Stimulated activated CD4-positive, alpha-beta T cell treated with anti-CD3 and anti-CD28 coated beads, Interleukin-12 subunit alpha, Interleukin-12 subunit beta, amount 100 ng/mL, for 48 hours (primary cell): ENCODE data around the gene LCOR.
A peak's percentile ranks its signal among the peaks of the same experiment; 100 is the strongest.

ENCODE experiments used
- DNase-seq, 3 donors: peaks; one replicate each; pipeline ENCODE4 v3.0.0-alpha.2; 2020; ENCODE audit warnings: low read depth in 2 of 3, low spot score in 1 of 3

The LCOR gene

GRCh38 chr10:97007417-97007816 is 175.3 kb downstream of the LCOR start:
- DNase-seq = no peak

- no peak for DNase-seq
Observed at GRCh38 chr10:97010695-97011206, 178.7 kb downstream of the LCOR start.

GRCh38 chr10:97011397-97011796 is 179.3 kb downstream of the LCOR start:
- no peak for DNase-seq

- DNase-seq = no peak
Observed at GRCh38 chr10:97012470-97012869, 180.4 kb downstream of the LCOR start.

GRCh38 chr10:97013568-97013967 is 181.5 kb downstream of the LCOR start:
- no peak for DNase-seq

GRCh38 chr10:97013983-97014382 is 181.9 kb downstream of the LCOR start:
- DNase-seq = no peak

- DNase-seq = no peak
Observed at GRCh38 chr10:97015240-97015639, 183.1 kb downstream of the LCOR start.

DNA sequence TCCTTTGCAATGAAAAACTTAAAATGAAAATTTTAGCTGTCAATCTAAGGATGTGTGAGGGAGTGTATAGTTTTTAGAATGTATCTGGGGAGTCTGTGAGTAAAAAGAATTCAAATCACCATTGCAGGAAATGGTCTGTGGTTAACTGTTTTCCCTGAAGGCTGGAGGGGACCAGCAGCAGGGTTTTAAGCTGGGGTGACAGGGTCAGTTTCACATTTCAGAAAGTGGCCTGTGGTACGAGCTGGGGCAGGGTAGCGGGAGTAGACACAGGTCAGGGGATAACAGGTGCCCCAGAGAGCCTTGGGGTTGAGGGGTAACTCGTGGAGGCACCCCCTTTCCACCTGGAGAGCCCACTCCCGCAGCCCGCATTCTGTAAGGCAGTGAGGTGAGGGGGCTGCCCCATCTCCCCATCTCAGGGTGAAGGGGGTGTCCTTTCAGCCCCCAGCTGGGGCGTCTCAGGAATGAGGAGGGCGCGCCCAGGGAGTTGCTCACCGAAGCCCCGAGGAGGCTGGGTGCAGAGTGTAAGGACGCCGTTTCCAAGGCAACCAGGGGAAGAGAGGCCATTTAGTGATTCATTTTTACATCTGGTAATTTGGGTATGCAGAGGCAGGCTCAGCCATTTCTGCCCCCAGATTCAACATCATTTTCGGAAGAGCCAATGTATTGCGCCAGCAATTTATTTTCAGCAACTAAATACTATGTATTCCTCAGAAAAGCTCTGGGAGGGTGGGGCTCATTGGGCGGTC is 184.8 kb downstream of the LCOR start:
- peak; percentile 8 to 16 (median 14) for DNase-seq

GRCh38 chr10:97017474-97017903 is 185.4 kb downstream of the LCOR start:
- DNase-seq = no peak

DNA sequence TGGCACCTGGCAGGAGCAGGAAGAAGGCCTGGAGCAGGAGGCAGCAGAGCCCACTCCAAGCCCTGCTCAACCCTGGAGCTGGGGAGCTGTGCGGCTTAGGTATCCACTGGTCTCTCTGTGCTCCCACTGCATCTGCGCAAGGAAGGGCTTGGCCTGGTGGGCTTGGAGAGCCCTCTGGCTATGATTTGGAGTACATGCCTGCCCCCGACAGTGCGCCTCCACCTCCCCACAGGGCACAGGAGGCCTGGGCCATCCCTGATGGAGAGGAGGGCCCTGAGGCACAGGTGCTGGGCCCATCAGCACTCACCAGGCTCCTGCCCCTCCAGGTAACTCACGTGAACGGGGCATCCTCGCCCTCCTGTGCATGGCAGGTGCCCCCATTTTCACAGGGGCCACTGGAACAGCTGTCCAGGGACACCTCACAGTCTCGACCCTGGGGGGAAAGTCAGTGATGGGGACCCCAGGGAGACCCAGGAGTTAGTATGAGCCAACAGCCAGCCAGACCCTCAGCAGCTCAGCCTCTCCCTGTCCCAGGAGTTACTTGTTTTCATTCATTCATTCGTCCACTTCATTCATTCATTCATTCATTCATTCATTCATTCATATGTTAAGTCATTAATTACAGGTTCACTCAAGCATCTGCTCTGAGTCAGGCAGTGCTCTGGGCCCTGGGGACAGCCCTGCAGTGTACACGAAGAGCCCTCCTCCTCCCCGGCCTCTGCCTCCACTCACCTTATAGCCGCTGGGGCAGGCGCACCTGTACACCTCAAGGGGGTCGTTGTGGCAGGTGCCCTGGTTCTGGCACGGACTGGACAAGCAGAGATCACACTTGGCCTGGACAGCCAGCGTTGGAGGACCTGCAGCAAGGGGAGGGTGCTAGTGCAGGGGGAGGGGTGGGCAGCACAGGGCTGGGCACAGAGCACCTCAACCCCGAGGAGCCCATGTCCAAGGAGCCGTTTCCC is 186.4 kb downstream of the LCOR start:
- no peak for DNase-seq

DNA sequence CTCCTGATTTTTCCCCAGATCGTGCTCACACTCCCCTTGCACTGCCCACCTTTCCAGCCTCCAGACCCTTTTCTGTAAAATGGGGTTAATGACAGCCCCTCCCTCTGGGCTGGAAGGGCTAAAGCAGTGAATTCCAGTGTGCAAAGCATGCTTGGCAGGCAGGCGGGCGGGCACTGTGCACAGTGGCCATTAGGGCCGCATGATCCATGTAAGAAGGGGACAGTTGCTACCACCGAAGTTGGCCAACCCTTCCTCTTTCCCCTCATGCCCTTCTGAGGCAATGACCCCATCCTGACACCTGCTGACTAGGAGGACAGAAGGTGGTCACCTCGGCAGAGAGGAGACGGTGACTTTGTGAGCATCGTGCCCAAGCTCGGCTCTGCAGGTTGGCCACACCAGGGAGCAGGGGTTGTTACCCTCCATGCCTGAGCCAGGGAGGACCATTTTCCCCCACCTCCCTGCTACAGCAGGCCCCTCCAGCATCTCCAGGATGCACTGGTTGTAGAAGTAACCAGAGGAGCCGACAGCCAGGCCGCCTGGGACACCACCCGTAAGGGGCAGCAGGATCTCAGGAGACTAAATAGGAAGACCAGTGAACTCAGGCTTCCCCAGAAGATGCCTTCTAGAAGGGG is 187.2 kb downstream of the LCOR start:
- no peak for DNase-seq

- DNase-seq = no peak
Observed at GRCh38 chr10:97020452-97021400, 188.6 kb downstream of the LCOR start.

- DNase-seq = no peak
Observed at GRCh38 chr10:97022616-97023015, 190.5 kb downstream of the LCOR start.

- no peak for DNase-seq
Observed at GRCh38 chr10:97023401-97024167, 191.5 kb downstream of the LCOR start.

- no peak for DNase-seq
Observed at GRCh38 chr10:97024168-97025073, 192.3 kb downstream of the LCOR start.

- peak; percentile 34 to 61 (median 41) for DNase-seq
Observed at GRCh38 chr10:97025613-97026242, 193.6 kb downstream of the LCOR start.

DNA sequence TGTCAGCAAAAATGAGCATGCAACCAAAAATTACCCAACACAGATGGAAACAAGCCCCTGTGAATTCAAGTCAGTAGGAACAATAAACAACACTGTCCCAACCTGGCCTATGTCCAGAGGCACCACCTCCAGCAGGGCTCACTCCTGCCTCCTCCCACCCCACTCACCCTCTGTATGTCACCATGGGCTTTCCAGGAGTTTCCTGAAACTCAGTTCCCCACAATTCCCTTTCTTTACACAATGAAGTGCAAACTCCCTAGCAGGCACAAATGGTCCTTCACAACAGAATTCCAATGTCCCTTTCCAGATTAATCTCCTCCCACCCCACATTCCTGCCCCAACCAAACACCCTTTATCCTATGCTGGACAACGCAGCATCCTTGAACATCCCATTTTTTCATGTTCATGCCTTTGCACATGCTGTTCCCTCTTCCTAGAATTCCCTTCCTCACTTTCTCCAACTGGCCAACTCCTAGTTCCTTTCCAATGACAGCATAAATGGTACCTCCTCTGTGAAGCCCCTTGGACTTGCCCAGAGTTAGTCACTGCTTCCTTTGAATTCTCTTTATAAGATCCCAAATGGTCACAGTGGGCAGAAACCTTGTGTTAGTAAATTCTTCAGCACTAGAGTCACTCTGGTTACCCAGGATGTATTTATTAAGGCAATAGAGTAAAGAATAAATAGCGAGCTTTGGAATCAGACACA is 196.2 kb downstream of the LCOR start:
- no peak for DNase-seq

- no peak for DNase-seq
Observed at GRCh38 chr10:97028832-97029178, 196.7 kb downstream of the LCOR start.
